Lower leg skin (tissue), 4 donors: ENCODE results near the gene TTLL5. TPM values are rescaled to one million over a fixed set of nuclear protein-coding genes. Genes with fewer than 3 reads are reported as not detected.
"Not testable (repeated sequence)": the region's sequence is repeated elsewhere in the genome, so short reads cannot be mapped to it uniquely, and the experiment has no call there.

ENCODE experiments used
- DNase-seq, 2 donors: peaks; one replicate each; pipeline ENCODE4 v3.0.0-alpha.2; 2019; ENCODE audit warnings: low spot score in 2 of 2
- H3K4me3 ChIP-seq: fragments of 200-600 bp; sonication (generic); 2 replicates; pipeline ENCODE4 v1.5.1; 2017; ENCODE audit warnings: mild to moderate bottlenecking, low read depth; ENCODE audit not compliant: poor library complexity, severe bottlenecking
- POLR2A ChIP-seq, 2 donors: fragments of 450-650 bp; IDR thresholded peaks; one replicate each; pipeline ENCODE4 v1.6.1; 2016 to 2017; ENCODE audit warnings: antibody characterized with exemption in 2 of 2, mild to moderate bottlenecking in 1 of 2, moderate library complexity in 1 of 2
- WGBS, 2 donors: methylation state at CpG; one replicate each; pipeline ENCODE4 v1.1.5; 2018; 5-methylcytosine and 5-hydroxymethylcytosine counted together
- intact Hi-C: fragments of 100-400 bp; cut with DNase I; formaldehyde crosslinking; loops from one replicate; pipeline ENCODE4 v1.15.0; 2023; ENCODE audit warnings: low total_unique reads
- total RNA-seq, 4 donors: library from RNA; depleted of rRNA; stranded (reverse); fragments of >200 nt; gene quantifications; one replicate each; pipeline ENCODE4 v1.1.0, GENCODE V29; 2016
- TF ChIP-seq, protein P1 (sequence below), 3 donors: fragments of 450-650 bp; IDR thresholded peaks; one replicate each; pipeline ENCODE4 v1.5.1; 2016; ENCODE audit warnings: antibody characterized with exemption in 3 of 3, mild to moderate bottlenecking in 3 of 3, moderate library complexity in 2 of 3

The TTLL5 gene
- total RNA-seq, 4 donors from 2014 or later: 16.5 to 31.1 (median 18.4) TPM

- 95 to 97% methylated on average over 4 of the region's 4 CpGs for WGBS, 2 donors
- no peak for DNase-seq
- no peak overlapping the region for H3K4me3 ChIP-seq
- intact Hi-C loops: no loop called here
- TF ChIP-seq POLR2A (IDR thresholded peaks at IDR 0.05): no peak
- TF ChIP-seq, protein P1, sequence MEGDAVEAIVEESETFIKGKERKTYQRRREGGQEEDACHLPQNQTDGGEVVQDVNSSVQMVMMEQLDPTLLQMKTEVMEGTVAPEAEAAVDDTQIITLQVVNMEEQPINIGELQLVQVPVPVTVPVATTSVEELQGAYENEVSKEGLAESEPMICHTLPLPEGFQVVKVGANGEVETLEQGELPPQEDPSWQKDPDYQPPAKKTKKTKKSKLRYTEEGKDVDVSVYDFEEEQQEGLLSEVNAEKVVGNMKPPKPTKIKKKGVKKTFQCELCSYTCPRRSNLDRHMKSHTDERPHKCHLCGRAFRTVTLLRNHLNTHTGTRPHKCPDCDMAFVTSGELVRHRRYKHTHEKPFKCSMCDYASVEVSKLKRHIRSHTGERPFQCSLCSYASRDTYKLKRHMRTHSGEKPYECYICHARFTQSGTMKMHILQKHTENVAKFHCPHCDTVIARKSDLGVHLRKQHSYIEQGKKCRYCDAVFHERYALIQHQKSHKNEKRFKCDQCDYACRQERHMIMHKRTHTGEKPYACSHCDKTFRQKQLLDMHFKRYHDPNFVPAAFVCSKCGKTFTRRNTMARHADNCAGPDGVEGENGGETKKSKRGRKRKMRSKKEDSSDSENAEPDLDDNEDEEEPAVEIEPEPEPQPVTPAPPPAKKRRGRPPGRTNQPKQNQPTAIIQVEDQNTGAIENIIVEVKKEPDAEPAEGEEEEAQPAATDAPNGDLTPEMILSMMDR (IDR thresholded peaks at IDR 0.05): no peak
These were observed 184.2 kb downstream of the TTLL5 start for GRCh38 chr14:75845136-75845804.

- intact Hi-C loops, H3K4me3 ChIP-seq, DNase-seq: not testable (repeated sequence)
- 70 to 93% methylated on average over 5 of the region's 5 CpGs for WGBS, 2 donors
These were observed 185.6 kb downstream of the TTLL5 start for GRCh38 chr14:75846694-75847093.

- TF ChIP-seq, protein P1 (IDR thresholded peaks at IDR 0.05): no peak
- TF ChIP-seq POLR2A (IDR thresholded peaks at IDR 0.05): no peak
- WGBS, 2 donors: 87 to 97% methylated on average over 2 of the region's 2 CpGs
- intact Hi-C loops: no loop called here
- no peak overlapping the region for H3K4me3 ChIP-seq
- no peak for DNase-seq
These were observed 186.5 kb downstream of the TTLL5 start for GRCh38 chr14:75847584-75847983.

DNA sequence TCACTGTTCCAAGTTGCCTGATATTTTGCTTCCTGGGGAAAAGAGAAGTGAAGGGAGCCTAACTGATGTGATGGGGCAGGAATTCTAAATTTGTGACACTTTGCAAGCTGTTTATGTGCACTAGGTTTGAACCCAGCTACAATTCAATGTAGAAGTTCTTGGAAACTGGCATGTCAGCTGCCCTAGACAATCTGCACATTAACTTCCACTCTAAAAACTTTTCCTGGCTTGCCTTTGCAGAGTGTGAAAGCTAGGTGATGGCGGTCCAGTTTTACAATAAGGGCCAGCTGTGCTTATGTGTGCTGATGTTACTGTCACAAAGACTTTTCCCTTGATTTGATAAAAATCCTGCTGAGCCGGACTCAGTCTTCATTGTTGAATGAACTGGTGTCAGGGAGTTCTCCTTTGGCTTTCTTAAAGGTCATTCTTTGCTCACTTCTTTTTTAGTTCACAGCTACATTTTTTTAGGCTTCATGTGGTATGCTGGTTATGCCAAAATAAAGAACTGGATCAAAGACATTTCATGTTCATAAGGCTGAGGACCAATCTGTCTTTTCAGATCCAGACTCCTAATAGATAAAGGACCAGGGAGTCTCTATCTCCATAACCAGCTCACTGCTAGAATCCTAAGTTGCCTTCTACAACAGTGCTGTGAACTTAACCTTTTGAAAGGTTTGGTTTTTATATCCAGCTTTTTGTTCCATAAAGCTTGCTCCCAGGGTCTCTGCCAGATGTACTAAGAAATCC is 187.3 kb downstream of the TTLL5 start:
- no peak overlapping the region for H3K4me3 ChIP-seq
- no peak for TF ChIP-seq POLR2A (IDR thresholded peaks at IDR 0.05)
- TF ChIP-seq, protein P1 (IDR thresholded peaks at IDR 0.05): no peak
- no peak for DNase-seq
- 87 to 89% methylated on average over 2 of the region's 2 CpGs for WGBS, 2 donors
- intact Hi-C loops: no loop called here

- intact Hi-C loops: no loop called here
- WGBS, 2 donors: 91 to 94% methylated on average over 3 of the region's 3 CpGs
- no peak for TF ChIP-seq POLR2A (IDR thresholded peaks at IDR 0.05)
- TF ChIP-seq, protein P1 (IDR thresholded peaks at IDR 0.05): no peak
- no peak for DNase-seq
- no peak overlapping the region for H3K4me3 ChIP-seq
These were observed 188.4 kb downstream of the TTLL5 start for GRCh38 chr14:75849300-75849895.

DNA sequence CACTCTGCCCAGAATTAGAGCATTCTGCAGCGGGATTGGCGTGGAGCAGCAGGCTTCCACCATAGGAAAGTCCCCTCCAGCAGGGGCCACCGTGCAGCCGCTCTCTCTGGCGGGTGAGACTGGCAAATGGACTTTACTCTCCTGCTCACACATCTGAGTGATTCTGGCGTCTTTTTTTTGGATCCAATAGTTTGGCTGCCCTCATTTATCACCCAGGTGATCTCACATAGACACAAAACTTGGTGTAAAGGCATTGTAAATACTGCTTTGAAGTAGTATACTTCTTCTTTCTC is 190.5 kb downstream of the TTLL5 start:
- 93 to 94% methylated on average over 6 of the region's 6 CpGs for WGBS, 2 donors
- TF ChIP-seq, protein P1 (IDR thresholded peaks at IDR 0.05): no peak
- TF ChIP-seq POLR2A (IDR thresholded peaks at IDR 0.05): no peak
- intact Hi-C loops: no loop called here
- no peak overlapping the region for H3K4me3 ChIP-seq
- no peak for DNase-seq
